Neural cell (in vitro differentiated cells): ENCODE measurements around the gene GPI.

Experiments
- CTCF ChIP-seq: fragments of 450-650 bp; IDR thresholded peaks from 2 replicates; pipeline ENCODE4 v1.5.1; 2014; ENCODE audit warnings: antibody characterized with exemption, mild to moderate bottlenecking, moderate library complexity; ENCODE audit not compliant: poor library complexity, severe bottlenecking
- EZH2 ChIP-seq: fragments of 200-600, 300-800 bp; shearing (Covaris generic), sonication (generic); IDR thresholded peaks from 2 replicates; pipeline ENCODE4 v1.6.1; 2014; ENCODE audit warnings: antibody characterized with exemption, low read length, borderline replicate concordance, mild to moderate bottlenecking; ENCODE audit not compliant: insufficient read depth, poor library complexity, severe bottlenecking
- POLR2AphosphoS5 ChIP-seq: IDR thresholded peaks from 2 replicates; pipeline ENCODE4 v1.6.1; 2012
- TAF1 ChIP-seq: IDR thresholded peaks from 2 replicates; pipeline ENCODE4 v1.6.1; 2012; ENCODE audit warnings: low read depth

DNA sequence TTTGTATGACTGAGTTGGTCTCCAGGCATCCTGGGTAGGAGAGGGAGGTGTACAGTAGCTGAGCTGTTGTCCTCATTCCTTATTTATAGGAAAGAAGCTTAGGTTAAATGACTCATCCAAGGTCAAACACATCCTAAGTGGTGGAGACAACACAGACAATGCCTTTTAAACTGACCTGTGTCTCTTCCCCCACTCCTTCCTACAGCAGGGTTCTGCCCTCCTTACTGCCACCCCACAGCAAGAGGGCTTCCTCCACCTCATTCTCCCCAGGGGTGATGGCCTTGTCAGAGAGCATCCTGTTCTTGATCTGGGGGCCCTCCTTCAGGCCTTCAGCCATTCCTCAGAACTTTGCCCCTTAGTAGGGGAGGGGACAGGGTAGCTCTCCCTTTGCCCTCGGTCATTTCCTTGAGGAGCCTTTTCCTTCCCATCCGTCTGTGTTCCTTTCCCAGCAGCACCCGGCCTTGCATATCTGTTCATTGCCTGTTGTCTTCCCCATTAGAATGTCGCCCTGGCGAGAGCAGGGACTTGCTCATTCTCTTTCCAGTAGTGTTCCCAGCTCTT is 48.2 kb upstream of the GPI start:
- no peak for TF ChIP-seq CTCF
- TF ChIP-seq POLR2AphosphoS5 = no peak
- TF ChIP-seq TAF1 = no peak
- no peak for TF ChIP-seq EZH2
